Measurements from ENCODE around the gene ASRGL1.
"Not testable (repeated sequence)": the region's sequence is repeated elsewhere in the genome, so short reads cannot be mapped to it uniquely, and the experiment has no call there.

GRCh38 chr11:62325781-62326180 is 11.5 kb upstream of the ASRGL1 start:
- not testable (repeated sequence) for TF ChIP-seq ARNT (IDR thresholded peaks at IDR 0.05); ELF4 (IDR thresholded peaks at IDR 0.05); CTBP1 (IDR thresholded peaks at IDR 0.05; ENCODE audit: borderline replicate concordance)
